ENCODE measurements around the gene ALG11. TPM values are rescaled to one million over a fixed set of nuclear protein-coding genes. Genes with fewer than 3 reads are reported as not detected.
"Not testable (repeated sequence)": the region's sequence is repeated elsewhere in the genome, so short reads cannot be mapped to it uniquely, and the experiment has no call there.

The ALG11 gene
- total and polyA plus RNA-seq, 2 experiments from 2014 or later, result 36.9 to 40.1 TPM

DNA sequence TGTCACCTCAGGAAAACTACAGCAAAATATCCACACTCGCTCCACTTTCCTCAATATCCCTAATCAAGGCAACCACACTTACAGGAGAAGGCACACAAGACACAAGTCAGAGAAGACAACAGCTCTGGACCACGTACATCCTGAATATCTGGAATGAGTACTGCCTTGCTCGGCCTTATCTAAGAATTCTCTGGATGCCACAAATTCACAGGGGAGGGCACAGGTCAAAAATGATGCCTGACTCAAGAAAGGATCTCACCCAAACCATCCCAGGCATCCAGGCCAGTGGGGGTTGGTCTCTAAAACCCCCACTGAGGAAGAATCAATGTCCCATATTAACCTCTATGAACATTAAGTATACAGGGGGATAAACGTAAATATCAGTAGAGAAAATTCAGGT is 30.8 kb upstream of the ALG11 start:
- peaks cover 7% of the 10 kb centered on the region; the same call in 1 of the 2 replicates for H3K4me1 ChIP-seq (ENCODE audit: insufficient read depth)
- no peaks in the 10 kb centered on the region; the same call in 1 of the 2 replicates for H4K20me1 ChIP-seq (replicated peaks; ENCODE audit: insufficient read depth)
- TF ChIP-seq POLR2AphosphoS5 (IDR thresholded peaks at IDR 0.05; ENCODE audit: low read depth) (no peak), STAT1 (IDR thresholded peaks at IDR 0.05; ENCODE audit: unreplicated experiment) (no peak), CREB1 (CRISPR knock-in tag; IDR thresholded peaks at IDR 0.05; ENCODE audit: low read depth) (no peak), ZNF114 (CRISPR knock-in tag; IDR thresholded peaks at IDR 0.05) (no peak), NANOG (IDR thresholded peaks at IDR 0.05; ENCODE audit: borderline replicate concordance) (no peak), ZNF331 (CRISPR knock-in tag; IDR thresholded peaks at IDR 0.05; ENCODE audit: low read depth) (no peak)
- TF ChIP-seq, protein P1, sequence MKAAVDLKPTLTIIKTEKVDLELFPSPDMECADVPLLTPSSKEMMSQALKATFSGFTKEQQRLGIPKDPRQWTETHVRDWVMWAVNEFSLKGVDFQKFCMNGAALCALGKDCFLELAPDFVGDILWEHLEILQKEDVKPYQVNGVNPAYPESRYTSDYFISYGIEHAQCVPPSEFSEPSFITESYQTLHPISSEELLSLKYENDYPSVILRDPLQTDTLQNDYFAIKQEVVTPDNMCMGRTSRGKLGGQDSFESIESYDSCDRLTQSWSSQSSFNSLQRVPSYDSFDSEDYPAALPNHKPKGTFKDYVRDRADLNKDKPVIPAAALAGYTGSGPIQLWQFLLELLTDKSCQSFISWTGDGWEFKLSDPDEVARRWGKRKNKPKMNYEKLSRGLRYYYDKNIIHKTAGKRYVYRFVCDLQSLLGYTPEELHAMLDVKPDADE (IDR thresholded peaks at IDR 0.05), result no peak
- H3K27me3 ChIP-seq (ENCODE audit: insufficient read depth), result no peaks in the 10 kb centered on the region
- H3K36me3 Mint-ChIP-seq (ENCODE audit: low read depth), result no peaks in the 10 kb centered on the region
- DNase-seq (ENCODE audit: low spot score) (peak; percentile 46), ATAC-seq (peak; percentile 36; the same call in 1 of the 3 replicates)
- H3K9me3 Mint-ChIP-seq, result no peaks in the 10 kb centered on the region; the same call in 2 of the 3 replicates
- no peaks in the 10 kb centered on the region for H3K27me3 Mint-ChIP-seq (ENCODE audit: insufficient read depth, low read depth, poor library complexity)
- no peak overlapping the region for H3K4me3 Mint-ChIP-seq
- H2AFZ ChIP-seq, result no peak overlapping the region
- no peaks in the 10 kb centered on the region for H3K9me2 ChIP-seq (ENCODE audit: insufficient read depth)
- no peaks in the 10 kb centered on the region for H3K36me3 ChIP-seq (ENCODE audit: insufficient read depth)
- no peak overlapping the region for H3K27ac ChIP-seq (ENCODE audit: low read depth)
- no peaks in the 10 kb centered on the region for H3K79me2 ChIP-seq (replicated peaks; ENCODE audit: insufficient read depth)
- H3K4me2 ChIP-seq, result 0 out of 2 replicates have a peak overlapping the region, but pooled peaks have one; percentile 5
- peaks cover 4% of the 10 kb centered on the region for H3K4me1 Mint-ChIP-seq
- H3F3A ChIP-seq (replicated peaks; ENCODE audit: low read depth), result no peaks in the 10 kb centered on the region
- H3K27ac Mint-ChIP-seq, result no peak overlapping the region
- H3K4me3 ChIP-seq, result no peak overlapping the region

DNA sequence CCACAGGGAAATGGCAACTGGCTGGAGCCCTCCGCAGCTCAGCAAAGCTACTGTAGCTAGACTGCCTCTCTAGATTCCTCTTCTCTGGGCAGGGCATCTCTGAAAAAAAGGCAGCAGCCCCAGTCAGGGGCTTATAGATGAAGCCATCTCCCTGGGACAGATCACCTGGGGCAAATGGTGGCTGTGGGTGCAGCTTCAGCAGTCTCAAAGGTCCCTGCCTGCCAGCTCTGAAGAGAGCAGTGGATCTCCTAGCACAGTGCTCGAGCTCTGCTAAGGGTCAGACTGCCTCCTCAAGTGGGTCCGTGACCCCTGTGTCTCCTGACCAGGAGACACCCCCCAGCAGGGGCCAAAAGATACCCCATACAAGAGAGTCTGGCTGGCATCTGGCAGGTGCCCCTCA is 28.9 kb upstream of the ALG11 start:
- not testable (repeated sequence) for H3K4me3 ChIP-seq; H3F3A ChIP-seq (replicated peaks; ENCODE audit: low read depth); H3K27me3 ChIP-seq (ENCODE audit: insufficient read depth); DNase-seq (ENCODE audit: low spot score); H3K36me3 Mint-ChIP-seq (ENCODE audit: low read depth); H3K4me3 Mint-ChIP-seq; H3K36me3 ChIP-seq (ENCODE audit: insufficient read depth); H2AFZ ChIP-seq; H3K79me2 ChIP-seq (replicated peaks; ENCODE audit: insufficient read depth); H3K9me3 Mint-ChIP-seq; ATAC-seq; H3K27ac ChIP-seq (ENCODE audit: low read depth); H3K4me1 ChIP-seq (ENCODE audit: insufficient read depth); H3K4me2 ChIP-seq; H4K20me1 ChIP-seq (replicated peaks; ENCODE audit: insufficient read depth); H3K27ac Mint-ChIP-seq; H3K4me1 Mint-ChIP-seq; H3K9me2 ChIP-seq (ENCODE audit: insufficient read depth); H3K27me3 Mint-ChIP-seq (ENCODE audit: insufficient read depth, low read depth, poor library complexity)

DNA sequence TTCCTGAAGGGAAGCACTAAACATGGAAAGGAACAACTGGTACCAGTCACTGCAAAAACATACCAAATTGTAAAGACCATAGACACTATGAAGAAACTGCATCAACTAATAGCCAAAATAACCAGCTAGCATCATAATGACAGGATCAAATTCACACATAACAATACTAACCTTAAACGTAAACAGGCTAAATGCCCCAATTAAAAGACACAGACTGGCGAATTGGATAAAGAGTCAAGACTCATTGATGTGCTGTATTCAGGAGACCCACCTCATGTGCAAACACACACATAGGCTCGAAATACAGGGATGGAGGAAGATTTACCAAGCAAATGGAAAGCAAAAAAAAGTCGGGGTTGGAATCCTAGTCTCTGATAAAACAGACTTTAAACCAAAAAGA is 27.3 kb upstream of the ALG11 start:
- not testable (repeated sequence) for H4K20me1 ChIP-seq (replicated peaks; ENCODE audit: insufficient read depth); H2AFZ ChIP-seq; H3K4me2 ChIP-seq; H3F3A ChIP-seq (replicated peaks; ENCODE audit: low read depth); H3K27ac ChIP-seq (ENCODE audit: low read depth); DNase-seq (ENCODE audit: low spot score); H3K27me3 ChIP-seq (ENCODE audit: insufficient read depth); ATAC-seq; H3K27me3 Mint-ChIP-seq (ENCODE audit: insufficient read depth, low read depth, poor library complexity); H3K4me3 ChIP-seq; H3K36me3 Mint-ChIP-seq (ENCODE audit: low read depth); H3K27ac Mint-ChIP-seq; H3K79me2 ChIP-seq (replicated peaks; ENCODE audit: insufficient read depth); H3K4me1 Mint-ChIP-seq; H3K9me2 ChIP-seq (ENCODE audit: insufficient read depth); H3K9me3 Mint-ChIP-seq; H3K36me3 ChIP-seq (ENCODE audit: insufficient read depth); H3K4me3 Mint-ChIP-seq; H3K4me1 ChIP-seq (ENCODE audit: insufficient read depth)
